Mesothelial cell of epicardium (in vitro differentiated cells): ENCODE data around the gene ARID3C. TPM values are rescaled to one million over a fixed set of nuclear protein-coding genes. Genes with fewer than 3 reads are reported as not detected.
A peak's percentile ranks its signal among the peaks of the same experiment; 100 is the strongest.
"Not testable (repeated sequence)": the region's sequence is repeated elsewhere in the genome, so short reads cannot be mapped to it uniquely, and the experiment has no call there.

Source experiments
- DNase-seq, 2 experiments: peaks; one replicate each; pipeline ENCODE4 v3.0.0; 2021; ENCODE audit warnings: low spot score in 2 of 2; ENCODE audit not compliant: unreplicated experiment in 2 of 2
- H3K27ac Mint-ChIP-seq: 2 replicates; pipeline ENCODE4 v1.8.0; 2021; ENCODE audit warnings: mixed read lengths
- H3K27me3 Mint-ChIP-seq: 2 replicates; pipeline ENCODE4 v1.8.0; 2021; ENCODE audit warnings: low read depth, mixed read lengths
- H3K36me3 Mint-ChIP-seq: 2 replicates; pipeline ENCODE4 v1.8.0; 2021; ENCODE audit warnings: mixed read lengths
- H3K4me1 Mint-ChIP-seq: 2 replicates; pipeline ENCODE4 v1.8.0; 2021; ENCODE audit warnings: mixed read lengths
- H3K4me3 Mint-ChIP-seq: 2 replicates; pipeline ENCODE4 v1.8.0; 2021; ENCODE audit warnings: mild to moderate bottlenecking, moderate library complexity, mixed read lengths
- H3K9me3 Mint-ChIP-seq: 2 replicates; pipeline ENCODE4 v1.8.0; 2021; ENCODE audit warnings: mixed read lengths
- total RNA-seq: library from RNA; stranded (reverse); gene quantifications from 3 replicates; pipeline ENCODE4 v1.2.1, GENCODE V29; 2021
- TF ChIP-seq, protein P1 (sequence below): fragments of 200-600 bp; sonication (generic); IDR thresholded peaks from one replicate; pipeline ENCODE4 v1.5.0; 2021; ENCODE audit warnings: antibody characterized with exemption; ENCODE audit not compliant: unreplicated experiment

ARID3C gene
- total RNA-seq, 1 donor from 2014 or later: 0.80 TPM

DNA sequence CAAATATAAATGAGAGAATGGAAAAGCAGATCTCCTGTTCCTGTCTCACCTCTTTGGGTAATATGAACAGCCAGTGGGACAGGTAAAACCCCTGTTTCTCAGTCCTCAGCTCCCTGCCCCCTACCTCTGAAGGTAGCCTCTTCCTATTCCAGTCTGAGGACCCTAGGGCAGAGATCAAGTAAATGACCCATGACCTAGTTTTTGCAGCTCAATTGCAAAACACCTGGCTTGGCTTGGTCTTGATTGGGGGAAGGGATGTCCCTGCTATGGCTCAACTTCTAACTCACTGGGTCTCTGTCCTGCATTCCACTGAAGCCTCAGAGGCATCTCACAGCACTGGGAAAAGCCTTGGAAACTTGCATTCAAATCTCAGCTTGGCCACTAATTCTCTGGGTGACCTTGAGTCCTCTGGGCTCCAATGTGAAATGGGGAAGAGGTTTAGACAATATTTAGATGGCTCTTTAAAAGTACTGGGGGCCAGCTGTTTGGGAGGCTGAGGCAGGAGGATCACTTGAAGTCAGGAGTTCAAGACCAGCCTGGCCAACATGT lies 16.0 kb upstream of the ARID3C start:
- TF ChIP-seq, protein P1, sequence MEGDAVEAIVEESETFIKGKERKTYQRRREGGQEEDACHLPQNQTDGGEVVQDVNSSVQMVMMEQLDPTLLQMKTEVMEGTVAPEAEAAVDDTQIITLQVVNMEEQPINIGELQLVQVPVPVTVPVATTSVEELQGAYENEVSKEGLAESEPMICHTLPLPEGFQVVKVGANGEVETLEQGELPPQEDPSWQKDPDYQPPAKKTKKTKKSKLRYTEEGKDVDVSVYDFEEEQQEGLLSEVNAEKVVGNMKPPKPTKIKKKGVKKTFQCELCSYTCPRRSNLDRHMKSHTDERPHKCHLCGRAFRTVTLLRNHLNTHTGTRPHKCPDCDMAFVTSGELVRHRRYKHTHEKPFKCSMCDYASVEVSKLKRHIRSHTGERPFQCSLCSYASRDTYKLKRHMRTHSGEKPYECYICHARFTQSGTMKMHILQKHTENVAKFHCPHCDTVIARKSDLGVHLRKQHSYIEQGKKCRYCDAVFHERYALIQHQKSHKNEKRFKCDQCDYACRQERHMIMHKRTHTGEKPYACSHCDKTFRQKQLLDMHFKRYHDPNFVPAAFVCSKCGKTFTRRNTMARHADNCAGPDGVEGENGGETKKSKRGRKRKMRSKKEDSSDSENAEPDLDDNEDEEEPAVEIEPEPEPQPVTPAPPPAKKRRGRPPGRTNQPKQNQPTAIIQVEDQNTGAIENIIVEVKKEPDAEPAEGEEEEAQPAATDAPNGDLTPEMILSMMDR: no peak

GRCh38 chr9:34642679-34643078 lies 13.8 kb upstream of the ARID3C start:
- Mint-ChIP-seq H3K36me3 (no peaks in the 10 kb centered on the region), H3K27me3 (no peaks in the 10 kb centered on the region), H3K4me3 (no peak overlapping the region), H3K9me3 (no peaks in the 10 kb centered on the region), H3K27ac (no peak overlapping the region), H3K4me1 (peaks cover 28% of the 10 kb centered on the region)
- DNase-seq: no peak
- TF ChIP-seq, protein P1: no peak

More for the DNA sequence above, 16.0 kb upstream of the ARID3C start:
- Mint-ChIP-seq H3K4me3 (no peak overlapping the region), H3K27me3 (no peaks in the 10 kb centered on the region), H3K36me3 (peaks cover 6% of the 10 kb centered on the region), H3K4me1 (peaks cover 23% of the 10 kb centered on the region), H3K27ac (no peak overlapping the region), H3K9me3 (no peaks in the 10 kb centered on the region)
- DNase-seq: no peak

DNA sequence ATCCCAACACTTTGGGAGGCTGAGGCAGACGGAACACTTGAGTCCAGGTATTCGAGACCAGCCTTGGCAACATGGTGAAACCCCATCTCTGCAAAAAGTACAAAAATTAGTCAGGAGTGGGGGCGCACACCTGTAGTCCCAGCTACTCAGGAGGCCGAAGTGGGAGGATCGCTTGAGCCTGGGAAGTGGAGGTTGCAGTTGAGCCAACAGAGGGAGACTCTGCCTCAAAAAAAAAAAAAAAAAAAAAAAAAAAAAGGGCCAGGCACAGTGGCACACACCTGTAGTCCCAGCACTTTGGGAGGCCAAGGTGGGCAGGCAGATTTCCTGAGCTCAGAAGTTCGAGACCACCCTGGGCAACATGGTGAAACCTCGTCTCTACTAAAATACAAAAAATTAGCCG lies 10.5 kb upstream of the ARID3C start:
- not testable (repeated sequence) for H3K4me3 Mint-ChIP-seq, H3K36me3 Mint-ChIP-seq, H3K9me3 Mint-ChIP-seq, DNase-seq, H3K27me3 Mint-ChIP-seq, H3K27ac Mint-ChIP-seq
- peaks cover 26% of the 10 kb centered on the region for H3K4me1 Mint-ChIP-seq

- Mint-ChIP-seq H3K36me3 (peaks cover 2% of the 10 kb centered on the region), H3K27ac (peak overlapping the region; percentile 78), H3K9me3 (no peaks in the 10 kb centered on the region), H3K4me1 (peaks cover 26% of the 10 kb centered on the region), H3K27me3 (no peaks in the 10 kb centered on the region), H3K4me3 (peak overlapping the region; percentile 78)
- TF ChIP-seq, protein P1: no peak
- no peak for DNase-seq
Observed at GRCh38 chr9:34638138-34638445, 9.2 kb upstream of the ARID3C start.

GRCh38 chr9:34637356-34638137 lies 8.7 kb upstream of the ARID3C start, which contains the start of gene SIGMAR1:
Gene SIGMAR1 (minus strand): TSS chr9:34637787. CDS start chr9:34637697, 90 bp downstream.
- Mint-ChIP-seq H3K36me3 (peaks cover 2% of the 10 kb centered on the region), H3K4me3 (peak within 1 kb of the TSS; percentile 78), H3K27ac (peak within 1 kb of the TSS; percentile 78), H3K27me3 (peaks cover 3% of the 10 kb centered on the region), H3K4me1 (peaks cover 24% of the 10 kb centered on the region), H3K9me3 (no peaks in the 10 kb centered on the region)
- peak; percentile 79 to 88 for DNase-seq
- TF ChIP-seq, protein P1: no peak

GRCh38 chr9:34636791-34637355 lies 8.0 kb upstream of the ARID3C start:
- Mint-ChIP-seq H3K27me3 (peaks cover 10% of the 10 kb centered on the region), H3K4me3 (peak overlapping the region; percentile 78), H3K9me3 (no peaks in the 10 kb centered on the region), H3K4me1 (peaks cover 24% of the 10 kb centered on the region), H3K36me3 (peaks cover 2% of the 10 kb centered on the region), H3K27ac (peak overlapping the region; percentile 67)
- TF ChIP-seq, protein P1: no peak
- DNase-seq: no peak
